ENCODE data around the gene GTPBP1.

The GTPBP1 gene

GRCh38 chr22:38704654-38705234 lies 1.0 kb upstream of the GTPBP1 start:
- no peak for FAIRE-seq

DNA sequence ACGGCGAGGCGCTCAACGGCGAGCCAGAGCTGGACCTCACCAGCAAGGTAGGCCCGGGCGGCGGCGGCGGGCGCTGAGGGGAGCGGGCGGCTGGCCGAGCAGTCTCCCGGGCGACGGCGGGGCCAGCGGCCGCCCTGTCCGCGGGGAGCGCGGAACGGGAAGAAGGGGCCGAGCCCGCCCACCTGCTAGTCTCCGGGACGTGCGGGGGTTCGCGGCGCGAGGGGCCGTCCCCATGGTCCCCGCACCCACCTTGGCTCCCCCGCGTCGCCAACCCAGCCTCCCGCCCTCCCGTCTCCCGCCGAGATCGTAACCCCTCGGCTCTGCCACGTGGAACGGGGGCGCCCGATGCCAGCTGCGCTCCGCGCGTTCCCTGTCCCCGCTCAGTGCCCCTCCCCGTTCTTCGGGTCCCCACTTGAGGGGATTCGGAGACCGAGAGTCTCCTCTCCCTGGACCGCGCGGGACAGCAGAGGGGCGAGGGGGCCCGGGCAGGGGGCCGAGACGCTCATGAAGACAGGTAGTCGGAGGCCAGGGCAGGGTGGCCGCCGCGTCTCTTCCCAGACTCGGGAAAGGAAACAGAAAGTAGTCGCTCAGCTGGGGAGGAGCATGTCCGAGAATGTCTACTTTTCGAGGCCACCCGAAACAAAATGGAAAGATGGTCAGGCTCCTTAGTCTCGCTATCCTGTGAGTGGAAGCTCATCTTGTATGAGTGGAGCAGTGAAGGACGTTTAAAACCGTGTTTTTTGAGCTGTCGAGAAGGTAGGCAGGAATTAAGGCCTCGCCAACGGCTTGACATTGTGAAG lies 557 bp downstream of the GTPBP1 start:
- FAIRE-seq: no peak

GRCh38 chr22:38706901-38707195 lies 1.1 kb downstream of the GTPBP1 start:
- no peak for FAIRE-seq

DNA sequence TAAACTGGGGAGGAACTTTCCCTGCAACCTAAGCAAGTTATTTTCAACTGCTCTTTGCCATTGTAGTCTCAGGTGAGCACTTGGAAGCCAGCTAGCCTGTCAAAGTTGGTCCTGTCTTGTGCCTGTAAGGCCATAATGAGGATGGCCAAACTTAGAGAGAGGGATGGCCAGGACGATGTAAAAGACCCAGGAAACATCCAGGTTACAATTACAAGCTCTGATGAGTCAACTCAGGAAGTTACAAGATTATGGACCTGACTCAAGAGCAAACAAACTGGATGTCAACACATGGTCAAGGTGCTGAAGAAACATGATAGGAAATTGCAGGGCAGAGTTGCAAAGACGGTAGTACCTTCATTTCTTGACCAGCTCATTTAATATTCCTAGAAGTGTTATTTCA lies 1.6 kb downstream of the GTPBP1 start:
- no peak for FAIRE-seq

GRCh38 chr22:38707984-38708383 lies 2.2 kb downstream of the GTPBP1 start:
- no peak for FAIRE-seq

GRCh38 chr22:38709306-38709705 lies 3.6 kb downstream of the GTPBP1 start:
- FAIRE-seq: no peak

DNA sequence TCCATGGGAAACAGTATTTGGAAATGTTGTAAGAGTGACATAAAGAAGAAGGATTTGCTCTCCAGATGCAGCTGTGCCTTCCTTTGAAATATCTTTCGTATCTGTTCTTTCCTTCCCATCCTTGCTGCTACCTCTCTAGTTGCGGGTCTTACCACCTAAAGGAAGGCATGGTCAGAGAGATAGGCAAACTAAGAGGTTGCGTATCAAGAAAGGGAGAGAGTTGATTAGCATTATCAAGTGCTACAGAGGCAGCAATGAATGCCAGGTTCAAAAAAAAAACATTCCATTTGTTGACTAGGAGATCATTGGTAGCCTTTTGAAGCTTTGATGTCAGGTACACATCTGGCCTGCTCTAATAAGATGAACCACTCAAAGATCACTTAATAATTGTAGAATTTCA lies 4.6 kb downstream of the GTPBP1 start:
- FAIRE-seq: no peak

DNA sequence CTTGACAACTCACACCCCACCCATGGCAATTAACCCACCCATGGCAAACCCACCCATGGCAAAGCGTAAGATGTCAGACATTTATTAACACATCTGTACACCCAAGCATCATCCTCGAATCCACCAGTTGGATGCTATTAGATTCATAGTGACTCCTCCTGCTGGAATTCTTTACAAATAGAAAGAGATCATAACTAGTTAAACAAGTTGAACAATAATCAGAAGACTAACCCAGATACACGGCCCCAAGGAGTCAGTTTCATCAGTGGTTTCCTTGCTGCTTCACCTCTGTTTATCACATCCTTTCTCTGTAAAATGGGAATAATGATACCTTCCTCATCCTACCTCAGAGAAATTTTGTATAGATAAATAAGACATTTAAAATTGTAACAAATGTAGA lies 5.1 kb downstream of the GTPBP1 start:
- FAIRE-seq: no peak

- FAIRE-seq: no peak
These were observed 6.9 kb downstream of the GTPBP1 start for GRCh38 chr22:38712486-38713207.

DNA sequence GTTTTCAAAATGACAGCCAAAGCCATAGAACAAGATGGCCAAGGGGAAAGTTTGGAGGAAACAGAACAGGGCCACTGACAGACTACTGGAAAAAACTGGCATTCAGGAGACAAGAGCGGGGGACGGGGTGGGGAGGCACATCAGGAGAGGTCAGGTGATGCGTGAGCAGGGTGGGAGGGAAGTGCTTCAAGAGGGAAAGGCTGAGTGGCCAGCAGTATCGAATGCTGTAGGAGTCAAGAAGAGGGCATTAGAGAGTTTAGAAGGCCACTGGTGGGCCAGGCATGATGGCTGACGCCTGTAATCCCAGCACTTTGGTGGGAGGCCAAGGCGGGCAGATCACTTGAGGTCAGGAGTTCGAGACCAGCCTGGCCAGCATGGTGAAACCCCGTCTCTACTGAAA lies 8.2 kb downstream of the GTPBP1 start:
- no peak for FAIRE-seq

- FAIRE-seq: no peak
These were observed 9.5 kb downstream of the GTPBP1 start for GRCh38 chr22:38715176-38715764.

- FAIRE-seq: no peak
These were observed 10.1 kb downstream of the GTPBP1 start for GRCh38 chr22:38715852-38716251.

- no peak for FAIRE-seq
These were observed 10.5 kb downstream of the GTPBP1 start for GRCh38 chr22:38716271-38716670.

DNA sequence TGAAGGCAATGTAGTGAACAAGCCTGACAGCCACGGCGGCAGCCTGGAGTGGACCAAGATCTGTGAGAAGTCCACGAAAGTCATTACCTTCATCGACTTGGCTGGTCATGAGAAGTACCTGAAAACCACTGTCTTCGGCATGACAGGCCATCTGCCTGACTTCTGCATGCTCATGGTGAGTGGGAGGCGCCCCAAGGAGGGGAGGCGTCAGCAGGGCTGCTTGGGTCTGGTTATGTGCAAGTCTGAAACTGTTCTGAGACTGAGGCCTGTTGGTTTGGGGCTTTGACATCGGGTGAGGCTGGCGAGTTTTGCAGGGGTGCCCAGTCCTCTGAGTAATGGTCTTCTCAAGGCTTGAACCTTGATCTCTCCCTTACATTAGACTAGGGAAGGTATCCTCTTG lies 11.1 kb downstream of the GTPBP1 start:
- FAIRE-seq: no peak

DNA sequence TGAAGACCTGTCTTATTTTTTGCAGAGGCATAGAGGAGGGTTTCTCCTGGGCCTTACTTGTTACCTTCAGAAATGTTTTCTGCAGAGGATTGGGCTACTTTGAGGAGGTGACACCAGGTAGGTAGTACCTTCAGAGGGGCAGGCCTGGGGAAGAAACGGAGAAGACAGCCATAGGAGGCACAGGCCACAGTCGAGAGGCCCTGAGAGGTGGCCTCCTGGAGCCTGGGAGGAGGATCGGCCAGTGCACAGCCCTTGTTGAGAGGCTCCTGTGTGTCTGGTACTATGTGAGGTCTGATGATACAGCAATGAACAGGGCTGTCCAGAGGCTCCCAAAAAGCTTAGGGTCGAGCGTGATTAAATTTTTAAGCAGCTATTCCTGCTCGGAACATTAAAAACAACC lies 11.5 kb downstream of the GTPBP1 start:
- no peak for FAIRE-seq

DNA sequence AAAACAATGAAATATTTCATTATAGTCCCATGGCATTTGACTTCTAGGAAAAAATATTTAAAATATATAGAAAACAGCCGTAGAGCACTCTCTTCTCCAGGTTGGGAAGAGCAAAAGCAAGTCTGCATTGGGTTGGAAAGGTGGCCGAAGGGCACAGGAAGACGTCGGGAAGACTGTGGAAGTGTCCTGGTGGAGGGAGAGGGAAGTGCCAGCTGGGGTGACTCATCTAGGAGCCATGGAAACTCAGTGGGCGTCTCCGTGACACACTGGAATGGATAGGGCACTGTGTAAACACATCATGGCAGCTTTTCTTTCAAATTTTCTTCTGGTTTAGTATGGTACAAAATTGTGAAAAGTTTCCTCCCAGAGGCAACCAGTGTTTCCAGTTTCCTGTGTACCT lies 12.7 kb downstream of the GTPBP1 start:
- no peak for FAIRE-seq

- no peak for FAIRE-seq
These were observed 13.5 kb downstream of the GTPBP1 start for GRCh38 chr22:38719196-38719595.

- no peak for FAIRE-seq
These were observed 14.6 kb downstream of the GTPBP1 start for GRCh38 chr22:38720350-38720749.

- FAIRE-seq: no peak
These were observed 15.8 kb downstream of the GTPBP1 start for GRCh38 chr22:38721551-38721950.

DNA sequence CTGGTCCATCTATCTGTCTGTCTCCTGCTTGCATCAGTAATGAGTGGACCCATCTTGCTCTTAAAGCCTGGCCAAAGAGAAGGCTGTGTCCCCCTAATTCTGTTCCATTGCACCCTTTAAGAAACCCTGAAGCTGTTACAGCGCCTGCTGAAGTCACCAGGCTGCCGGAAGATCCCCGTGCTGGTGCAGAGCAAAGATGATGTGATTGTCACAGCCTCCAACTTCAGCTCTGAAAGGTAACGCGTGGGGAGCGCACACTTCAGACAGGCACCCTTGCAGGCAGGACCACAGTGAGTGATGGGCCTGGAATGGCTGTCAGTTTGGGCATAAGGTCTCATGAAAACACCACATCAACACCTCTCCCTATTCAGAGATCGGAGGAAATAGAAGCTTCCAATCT lies 18.4 kb downstream of the GTPBP1 start:
- FAIRE-seq: no peak

DNA sequence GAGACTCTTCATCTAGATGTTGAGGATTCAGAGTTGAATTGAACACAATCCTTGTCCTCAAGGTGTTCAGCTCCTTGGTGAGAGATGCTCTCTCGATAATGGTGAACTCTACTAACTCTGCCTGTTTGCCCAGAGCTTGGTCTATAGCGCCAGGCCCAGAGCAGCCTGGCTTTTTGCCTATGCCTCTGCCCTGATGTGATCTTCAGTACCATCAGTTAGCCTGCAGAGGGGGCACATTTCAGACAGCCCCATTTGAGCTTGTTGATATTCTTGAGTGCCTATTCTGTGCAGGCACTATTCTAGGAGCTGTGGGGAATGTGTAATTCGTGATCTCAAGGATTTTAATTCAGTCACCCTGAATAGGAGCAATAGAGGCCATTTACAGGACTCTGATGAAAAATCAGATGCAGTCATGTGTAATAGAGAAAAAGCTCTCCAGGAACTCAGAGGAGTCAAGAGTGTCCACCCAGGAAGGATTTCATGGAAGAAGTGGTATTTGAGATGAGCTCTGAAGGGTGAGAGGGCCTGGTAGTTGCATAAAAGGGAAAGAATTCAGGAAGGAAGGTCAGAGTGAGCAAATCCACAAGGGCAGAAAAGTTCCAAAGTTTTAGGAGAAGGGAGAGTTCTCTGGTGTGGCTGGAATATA lies 19.3 kb downstream of the GTPBP1 start:
- FAIRE-seq: no peak

GRCh38 chr22:38725900-38726655 lies 20.3 kb downstream of the GTPBP1 start:
- no peak for FAIRE-seq

GRCh38 chr22:38727123-38727522 lies 21.4 kb downstream of the GTPBP1 start:
- no peak for FAIRE-seq
